Spleen (tissue), 7 donors: ENCODE data around the gene SAMD9L.

Source experiments
- POLR2AphosphoS5 ChIP-seq, 3 donors: sonication (generic); formaldehyde crosslinking; IDR thresholded peaks; one replicate each; pipeline ENCODE4 v1.5.1; 2017; ENCODE audit warnings: antibody characterized with exemption in 3 of 3
- TF ChIP-seq, protein P1 (sequence below), 11 experiments: fragments of 200-600 bp in 7 of 11; fragments of 450-650 bp in 4 of 11; sonication (generic) in 4 of 11; IDR thresholded peaks in 8 of 11; conservative IDR thresholded peaks in 3 of 11; 1 replicate in 7 of 11; 2 replicates in 4 of 11; pipeline versions ENCODE4 v1.4.0 to v1.8.0; 2016 to 2021; ENCODE audit warnings: antibody characterized with exemption in 11 of 11, inconsistent platforms in 4 of 11, mild to moderate bottlenecking in 1 of 11
- donor health status: DM: no; HTN: no; CAD: no; lungs with moderate emphysema.
- donor health status: DM: no; HTN: no; CAD: no.
- donor health status: DM: no; HTN: no; CAD: no.

DNA sequence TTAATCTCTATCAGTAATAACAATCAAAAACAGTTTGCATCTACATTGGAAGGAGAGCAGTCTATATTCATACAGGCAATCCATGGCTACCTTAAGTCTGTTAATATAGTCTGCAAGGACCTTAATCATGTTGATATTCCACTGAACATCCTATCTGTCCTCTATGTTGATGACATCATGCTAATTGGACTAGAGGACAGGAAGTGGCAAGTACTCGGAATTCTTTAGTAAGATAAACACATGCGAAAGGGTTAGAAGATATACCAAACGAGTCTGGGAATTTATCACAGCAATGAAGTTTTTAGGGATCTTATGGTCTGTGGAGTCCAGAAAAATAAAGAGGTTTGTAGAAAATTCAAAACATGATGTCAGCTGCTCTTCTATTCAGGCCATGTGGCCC lies 11.3 kb upstream of the SAMD9L start:
- TF ChIP-seq, protein P1, sequence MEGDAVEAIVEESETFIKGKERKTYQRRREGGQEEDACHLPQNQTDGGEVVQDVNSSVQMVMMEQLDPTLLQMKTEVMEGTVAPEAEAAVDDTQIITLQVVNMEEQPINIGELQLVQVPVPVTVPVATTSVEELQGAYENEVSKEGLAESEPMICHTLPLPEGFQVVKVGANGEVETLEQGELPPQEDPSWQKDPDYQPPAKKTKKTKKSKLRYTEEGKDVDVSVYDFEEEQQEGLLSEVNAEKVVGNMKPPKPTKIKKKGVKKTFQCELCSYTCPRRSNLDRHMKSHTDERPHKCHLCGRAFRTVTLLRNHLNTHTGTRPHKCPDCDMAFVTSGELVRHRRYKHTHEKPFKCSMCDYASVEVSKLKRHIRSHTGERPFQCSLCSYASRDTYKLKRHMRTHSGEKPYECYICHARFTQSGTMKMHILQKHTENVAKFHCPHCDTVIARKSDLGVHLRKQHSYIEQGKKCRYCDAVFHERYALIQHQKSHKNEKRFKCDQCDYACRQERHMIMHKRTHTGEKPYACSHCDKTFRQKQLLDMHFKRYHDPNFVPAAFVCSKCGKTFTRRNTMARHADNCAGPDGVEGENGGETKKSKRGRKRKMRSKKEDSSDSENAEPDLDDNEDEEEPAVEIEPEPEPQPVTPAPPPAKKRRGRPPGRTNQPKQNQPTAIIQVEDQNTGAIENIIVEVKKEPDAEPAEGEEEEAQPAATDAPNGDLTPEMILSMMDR (IDR thresholded peaks at IDR 0.05 in 8 of 11, conservative IDR thresholded peaks at IDR 0.05 in 3 of 11), result no peak
- TF ChIP-seq POLR2AphosphoS5 (IDR thresholded peaks at IDR 0.05), result no peak
